ENCODE results near the gene SCGB3A1.

DNA sequence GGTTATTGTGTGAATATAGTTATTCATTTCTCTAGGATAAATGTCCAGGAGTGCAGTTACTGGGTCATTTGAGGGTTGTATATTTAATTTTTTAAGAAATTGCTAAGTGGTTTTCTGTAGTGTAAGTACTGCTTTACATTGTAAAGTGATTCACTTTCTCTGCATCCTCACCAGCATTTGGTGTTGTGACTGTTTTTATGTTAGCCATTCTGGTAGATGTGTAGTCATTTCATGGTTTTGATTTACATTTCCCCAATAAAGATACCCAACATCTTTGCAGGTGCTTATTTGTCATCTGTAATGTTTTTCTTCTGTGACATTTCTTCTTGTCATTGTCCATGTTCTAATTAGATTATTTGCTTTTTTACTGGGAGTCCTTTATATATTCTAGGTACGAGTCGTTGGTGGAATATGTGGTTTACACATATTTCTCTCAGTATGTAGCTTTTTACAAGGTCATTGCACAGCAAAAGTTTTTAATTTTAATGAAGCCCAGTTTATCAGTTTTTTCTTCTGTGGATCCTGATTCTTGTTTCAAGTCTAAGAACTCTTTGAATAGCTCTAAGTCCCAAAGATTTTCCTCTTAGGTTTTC, 34.0 kb downstream of the SCGB3A1 start:
- TF ChIP-seq CTCF (IDR thresholded peaks at IDR 0.05) (no peak), TP53 (CRISPR knock-in tag; IDR thresholded peaks at IDR 0.05) (no peak), NR3C1 (CRISPR knock-in tag; conservative IDR thresholded peaks at IDR 0.05; ENCODE audit: low read depth) (no peak)
- TF ChIP-seq, protein P1, sequence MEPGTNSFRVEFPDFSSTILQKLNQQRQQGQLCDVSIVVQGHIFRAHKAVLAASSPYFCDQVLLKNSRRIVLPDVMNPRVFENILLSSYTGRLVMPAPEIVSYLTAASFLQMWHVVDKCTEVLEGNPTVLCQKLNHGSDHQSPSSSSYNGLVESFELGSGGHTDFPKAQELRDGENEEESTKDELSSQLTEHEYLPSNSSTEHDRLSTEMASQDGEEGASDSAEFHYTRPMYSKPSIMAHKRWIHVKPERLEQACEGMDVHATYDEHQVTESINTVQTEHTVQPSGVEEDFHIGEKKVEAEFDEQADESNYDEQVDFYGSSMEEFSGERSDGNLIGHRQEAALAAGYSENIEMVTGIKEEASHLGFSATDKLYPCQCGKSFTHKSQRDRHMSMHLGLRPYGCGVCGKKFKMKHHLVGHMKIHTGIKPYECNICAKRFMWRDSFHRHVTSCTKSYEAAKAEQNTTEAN (CRISPR knock-in tag; IDR thresholded peaks at IDR 0.05): no peak

All from WTC11 (cell line).